HL-60 (cell line): ENCODE data around the gene SH3RF2.

Experiments
- DNase-seq, 2 experiments: peaks; one replicate each; pipeline ENCODE4 v3.0.0-alpha.2; 2010 to 2020; ENCODE audit warnings: low read depth in 1 of 2, low spot score in 1 of 2
- H3K27ac ChIP-seq: fragments of 250-450 bp; sonication (Bioruptor Pico); replicated peaks from 2 replicates; pipeline ENCODE4 v1.5.1; 2020; ENCODE audit warnings: mild to moderate bottlenecking, moderate library complexity
- H3K27me3 ChIP-seq: fragments of 250-450 bp; sonication (Bioruptor Pico); 2 replicates; pipeline ENCODE4 v1.5.1; 2021; ENCODE audit warnings: mild to moderate bottlenecking, moderate library complexity; ENCODE audit not compliant: insufficient read depth, poor library complexity, severe bottlenecking
- H3K4me3 ChIP-seq: replicated peaks from 2 replicates; pipeline ENCODE4 v1.5.1; 2011; ENCODE audit warnings: mild to moderate bottlenecking, control low read depth, low read length; ENCODE audit not compliant: insufficient read depth
- GABPA ChIP-seq: IDR thresholded peaks from 2 replicates; pipeline ENCODE4 v1.6.1; 2012; ENCODE audit warnings: low read depth
- POLR2AphosphoS5 ChIP-seq: IDR thresholded peaks from 2 replicates; pipeline ENCODE4 v1.6.1; 2012; ENCODE audit warnings: low read depth
- SPI1 ChIP-seq: IDR thresholded peaks from 2 replicates; pipeline ENCODE4 v1.6.1; 2012; ENCODE audit warnings: low read depth, mild to moderate bottlenecking, borderline replicate concordance
- TF ChIP-seq, protein P1 (sequence below): IDR thresholded peaks from 2 replicates; pipeline ENCODE4 v1.6.1; 2012; ENCODE audit warnings: low read depth; ENCODE audit not compliant: insufficient replicate concordance
- TF ChIP-seq, protein P2 (sequence below): IDR thresholded peaks from one replicate; pipeline ENCODE4 v1.5.1; 2011; ENCODE audit warnings: low read length, control low read depth, inconsistent platforms; ENCODE audit not compliant: insufficient read depth

SH3RF2 gene

DNA sequence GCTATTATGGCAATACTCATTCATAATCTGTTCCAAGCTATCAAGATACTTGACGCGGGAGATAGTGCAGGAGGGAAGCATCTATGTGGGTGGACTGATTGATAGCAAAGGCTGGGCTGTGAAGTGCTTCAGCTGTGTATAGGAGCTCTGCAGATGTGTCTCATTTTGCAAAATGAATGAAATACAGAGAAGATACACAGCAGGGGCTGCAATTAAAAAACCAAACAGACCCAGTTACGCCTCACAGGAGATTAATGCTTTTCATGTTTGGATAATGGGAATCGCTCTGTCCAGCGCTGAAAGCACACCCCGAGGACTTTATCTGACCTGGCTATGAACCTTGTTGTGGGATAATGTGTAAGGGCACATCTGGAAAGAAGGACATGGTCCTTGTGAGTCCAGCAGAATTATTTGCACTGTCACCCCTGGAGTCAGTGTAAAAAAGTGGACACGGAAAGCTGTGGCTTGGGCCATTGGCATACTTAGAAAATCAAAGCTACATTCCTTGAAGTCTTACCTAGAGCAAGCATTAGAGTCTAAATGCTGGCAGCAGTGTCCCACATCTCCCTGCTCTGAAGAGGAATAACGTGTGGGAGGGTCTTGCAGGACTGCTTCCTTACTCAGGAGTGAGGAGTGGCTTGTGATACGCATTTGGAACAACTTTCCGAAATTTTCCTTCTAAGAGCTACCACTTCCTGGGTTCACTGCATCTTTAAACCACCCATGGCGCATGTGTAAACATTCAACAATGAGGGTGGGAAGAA, 2.6 kb downstream of the SH3RF2 start:
- no peak for DNase-seq
- TF ChIP-seq, protein P1, sequence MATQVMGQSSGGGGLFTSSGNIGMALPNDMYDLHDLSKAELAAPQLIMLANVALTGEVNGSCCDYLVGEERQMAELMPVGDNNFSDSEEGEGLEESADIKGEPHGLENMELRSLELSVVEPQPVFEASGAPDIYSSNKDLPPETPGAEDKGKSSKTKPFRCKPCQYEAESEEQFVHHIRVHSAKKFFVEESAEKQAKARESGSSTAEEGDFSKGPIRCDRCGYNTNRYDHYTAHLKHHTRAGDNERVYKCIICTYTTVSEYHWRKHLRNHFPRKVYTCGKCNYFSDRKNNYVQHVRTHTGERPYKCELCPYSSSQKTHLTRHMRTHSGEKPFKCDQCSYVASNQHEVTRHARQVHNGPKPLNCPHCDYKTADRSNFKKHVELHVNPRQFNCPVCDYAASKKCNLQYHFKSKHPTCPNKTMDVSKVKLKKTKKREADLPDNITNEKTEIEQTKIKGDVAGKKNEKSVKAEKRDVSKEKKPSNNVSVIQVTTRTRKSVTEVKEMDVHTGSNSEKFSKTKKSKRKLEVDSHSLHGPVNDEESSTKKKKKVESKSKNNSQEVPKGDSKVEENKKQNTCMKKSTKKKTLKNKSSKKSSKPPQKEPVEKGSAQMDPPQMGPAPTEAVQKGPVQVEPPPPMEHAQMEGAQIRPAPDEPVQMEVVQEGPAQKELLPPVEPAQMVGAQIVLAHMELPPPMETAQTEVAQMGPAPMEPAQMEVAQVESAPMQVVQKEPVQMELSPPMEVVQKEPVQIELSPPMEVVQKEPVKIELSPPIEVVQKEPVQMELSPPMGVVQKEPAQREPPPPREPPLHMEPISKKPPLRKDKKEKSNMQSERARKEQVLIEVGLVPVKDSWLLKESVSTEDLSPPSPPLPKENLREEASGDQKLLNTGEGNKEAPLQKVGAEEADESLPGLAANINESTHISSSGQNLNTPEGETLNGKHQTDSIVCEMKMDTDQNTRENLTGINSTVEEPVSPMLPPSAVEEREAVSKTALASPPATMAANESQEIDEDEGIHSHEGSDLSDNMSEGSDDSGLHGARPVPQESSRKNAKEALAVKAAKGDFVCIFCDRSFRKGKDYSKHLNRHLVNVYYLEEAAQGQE = no peak
- TF ChIP-seq POLR2AphosphoS5 (no peak), SPI1 (no peak), GABPA (no peak)
- TF ChIP-seq, protein P2, sequence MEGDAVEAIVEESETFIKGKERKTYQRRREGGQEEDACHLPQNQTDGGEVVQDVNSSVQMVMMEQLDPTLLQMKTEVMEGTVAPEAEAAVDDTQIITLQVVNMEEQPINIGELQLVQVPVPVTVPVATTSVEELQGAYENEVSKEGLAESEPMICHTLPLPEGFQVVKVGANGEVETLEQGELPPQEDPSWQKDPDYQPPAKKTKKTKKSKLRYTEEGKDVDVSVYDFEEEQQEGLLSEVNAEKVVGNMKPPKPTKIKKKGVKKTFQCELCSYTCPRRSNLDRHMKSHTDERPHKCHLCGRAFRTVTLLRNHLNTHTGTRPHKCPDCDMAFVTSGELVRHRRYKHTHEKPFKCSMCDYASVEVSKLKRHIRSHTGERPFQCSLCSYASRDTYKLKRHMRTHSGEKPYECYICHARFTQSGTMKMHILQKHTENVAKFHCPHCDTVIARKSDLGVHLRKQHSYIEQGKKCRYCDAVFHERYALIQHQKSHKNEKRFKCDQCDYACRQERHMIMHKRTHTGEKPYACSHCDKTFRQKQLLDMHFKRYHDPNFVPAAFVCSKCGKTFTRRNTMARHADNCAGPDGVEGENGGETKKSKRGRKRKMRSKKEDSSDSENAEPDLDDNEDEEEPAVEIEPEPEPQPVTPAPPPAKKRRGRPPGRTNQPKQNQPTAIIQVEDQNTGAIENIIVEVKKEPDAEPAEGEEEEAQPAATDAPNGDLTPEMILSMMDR = no peak
- peaks cover 36% of the 10 kb centered on the region for H3K27me3 ChIP-seq
- no peak overlapping the region for H3K4me3 ChIP-seq
- H3K27ac ChIP-seq = no peak overlapping the region

DNA sequence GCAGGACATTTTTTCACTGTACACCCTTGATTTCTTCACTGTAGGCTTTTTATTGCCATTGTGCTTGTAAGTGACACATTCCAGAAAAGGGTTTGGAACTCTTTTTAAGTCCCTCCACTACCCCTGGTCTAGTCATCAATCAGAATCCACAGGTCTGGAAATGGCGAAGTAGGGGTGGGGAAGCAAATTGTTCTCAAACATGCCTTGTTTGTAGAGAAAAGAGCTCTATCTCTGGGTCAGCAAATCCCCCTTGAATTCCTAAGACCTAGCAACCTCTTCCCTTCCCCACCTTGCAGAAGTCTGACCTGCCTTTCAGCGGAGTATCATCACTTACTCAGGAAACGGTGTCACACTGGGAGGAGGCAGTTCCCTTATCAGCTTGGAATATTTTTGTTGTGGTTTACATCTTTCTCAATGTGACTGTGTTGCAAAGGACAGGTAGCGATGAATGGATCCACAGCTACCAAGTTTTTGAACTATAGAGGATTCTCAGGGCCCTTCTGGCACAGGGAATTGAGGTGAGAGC, 3.2 kb downstream of the SH3RF2 start:
- no peak for DNase-seq
- TF ChIP-seq POLR2AphosphoS5 = no peak
- TF ChIP-seq GABPA = no peak
- TF ChIP-seq SPI1 = no peak
- TF ChIP-seq, protein P1 = no peak
- TF ChIP-seq, protein P2 = no peak
- Histone ChIP-seq H3K27me3 (peaks cover 31% of the 10 kb centered on the region), H3K27ac (no peak overlapping the region), H3K4me3 (no peak overlapping the region)

DNA sequence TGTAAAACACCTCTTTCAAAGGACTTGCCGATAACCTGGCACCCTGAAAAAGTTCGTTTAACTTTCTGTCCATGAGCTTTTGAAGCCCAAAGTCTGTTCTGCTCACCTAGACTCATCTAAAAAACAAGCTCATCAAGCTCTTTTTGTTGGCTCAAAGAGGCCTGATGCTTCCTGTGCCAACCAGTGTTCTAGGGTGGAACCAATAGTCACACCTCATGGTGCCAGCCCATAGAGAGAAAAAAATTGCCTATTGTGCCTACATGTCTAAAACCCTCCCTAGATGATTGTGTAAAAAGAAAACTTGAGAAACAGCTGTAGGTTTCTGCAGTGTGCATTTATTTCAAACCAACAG, 4.7 kb downstream of the SH3RF2 start:
- Histone ChIP-seq H3K27me3 (peaks cover 23% of the 10 kb centered on the region), H3K27ac (no peak overlapping the region), H3K4me3 (no peak overlapping the region)
- TF ChIP-seq, protein P1 = no peak
- no peak for TF ChIP-seq SPI1
- TF ChIP-seq GABPA = no peak
- no peak for TF ChIP-seq POLR2AphosphoS5
- TF ChIP-seq, protein P2 = no peak
- DNase-seq = no peak
